ENCODE measurements around the gene ARHGAP15. TPM values are rescaled to one million over a fixed set of nuclear protein-coding genes. Genes with fewer than 3 reads are reported as not detected.

Gene ARHGAP15
- total RNA-seq, 1 experiment from 2014 or later, result not detected

DNA sequence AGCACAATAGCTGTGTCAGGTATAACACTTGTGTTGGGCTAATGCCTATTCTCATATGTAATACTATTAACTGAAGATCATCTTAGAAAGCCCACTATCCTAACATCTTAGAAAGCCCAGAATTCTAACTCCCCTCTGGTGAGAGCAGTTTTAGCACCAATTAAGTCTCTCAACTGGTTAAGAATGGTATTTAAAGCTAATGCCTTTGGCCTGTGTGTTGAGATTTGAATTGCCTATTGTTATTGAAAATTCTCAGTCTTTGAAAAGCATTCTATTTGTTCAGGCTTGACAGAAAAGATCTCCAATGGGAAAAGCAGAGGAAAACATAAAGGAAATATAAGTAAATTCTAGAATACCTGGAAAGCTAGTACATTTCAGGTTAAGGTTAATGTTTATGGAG, 352.5 kb downstream of the ARHGAP15 start:
- DNase-seq (ENCODE audit: low read depth), result no peak

DNA sequence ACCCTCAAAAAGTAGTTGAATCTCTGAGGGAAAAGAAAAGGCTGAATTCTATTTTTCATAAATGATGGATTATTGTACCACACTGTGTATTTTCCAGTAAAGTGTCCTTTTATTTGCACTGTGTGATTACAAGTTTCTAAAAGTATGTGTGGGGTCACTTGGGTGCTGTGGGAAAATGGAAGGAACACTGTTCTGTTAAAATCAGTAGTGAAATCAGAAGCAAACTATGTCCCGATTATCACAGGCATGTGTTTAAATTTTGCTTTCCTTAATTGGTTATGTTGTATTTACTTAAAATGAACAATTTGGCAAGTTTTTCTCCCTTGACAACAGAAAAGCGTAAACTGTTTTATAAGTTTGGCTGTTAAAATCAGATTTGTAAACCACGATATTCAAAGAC, 353.1 kb downstream of the ARHGAP15 start:
- no peak for DNase-seq (ENCODE audit: low read depth)

DNA sequence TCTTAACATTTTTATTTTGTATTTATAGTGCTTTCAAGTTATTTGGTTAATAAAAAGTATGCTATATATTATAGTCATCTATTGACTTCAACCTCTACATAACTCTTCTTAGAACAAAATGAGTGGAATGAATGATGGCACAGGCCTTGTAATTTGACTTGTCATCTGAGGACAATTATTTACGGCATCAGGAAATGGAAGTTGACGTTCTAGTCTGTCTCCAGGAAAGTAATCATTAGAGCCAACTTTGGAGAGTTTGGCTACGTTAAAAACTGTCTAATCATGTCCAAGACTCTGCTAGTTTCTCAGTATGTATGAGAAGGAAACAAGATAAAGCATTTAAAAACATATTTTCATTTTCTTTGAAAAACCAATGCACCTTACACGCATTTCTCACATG, 353.6 kb downstream of the ARHGAP15 start:
- DNase-seq (ENCODE audit: low read depth), result no peak

DNA sequence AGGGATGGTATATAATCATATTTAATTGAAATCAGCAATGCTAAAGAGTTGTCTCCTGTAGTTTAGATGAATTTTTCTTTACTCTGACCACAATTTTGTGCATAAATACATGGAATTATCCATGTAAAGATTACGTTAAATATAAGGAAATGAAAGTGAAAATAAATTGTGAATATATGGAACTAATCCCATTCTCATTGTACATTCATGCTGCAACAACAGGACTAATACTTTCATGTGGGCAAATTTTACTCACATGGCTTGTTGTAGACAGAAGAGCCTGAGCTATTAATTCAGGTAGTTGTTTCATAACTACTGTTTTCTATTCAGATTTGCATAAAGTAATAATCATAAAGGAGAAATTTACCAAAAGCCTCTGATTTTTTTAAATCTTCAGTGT, 357.8 kb downstream of the ARHGAP15 start:
- no peak for DNase-seq (ENCODE audit: low read depth)

DNA sequence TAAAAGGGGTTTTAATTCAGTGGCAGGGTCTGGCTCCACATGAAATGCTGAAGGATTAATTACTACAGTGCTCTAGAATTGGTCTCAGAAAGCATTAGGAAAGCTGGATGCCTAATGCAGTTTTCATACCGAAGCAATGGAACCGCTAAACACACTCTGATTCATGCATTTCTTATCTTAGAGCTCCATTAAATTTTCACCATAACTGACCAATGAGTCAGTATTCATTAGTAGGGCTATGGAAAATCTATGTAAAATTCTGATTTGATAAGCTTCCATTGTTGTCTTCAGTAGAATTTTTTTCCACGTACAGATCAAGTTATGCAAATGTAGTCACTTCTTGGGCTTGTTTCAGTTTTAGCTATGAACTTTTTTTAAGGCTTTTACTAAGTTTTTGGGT, 359.9 kb downstream of the ARHGAP15 start:
- DNase-seq (ENCODE audit: low read depth), result peak; percentile 81

DNA sequence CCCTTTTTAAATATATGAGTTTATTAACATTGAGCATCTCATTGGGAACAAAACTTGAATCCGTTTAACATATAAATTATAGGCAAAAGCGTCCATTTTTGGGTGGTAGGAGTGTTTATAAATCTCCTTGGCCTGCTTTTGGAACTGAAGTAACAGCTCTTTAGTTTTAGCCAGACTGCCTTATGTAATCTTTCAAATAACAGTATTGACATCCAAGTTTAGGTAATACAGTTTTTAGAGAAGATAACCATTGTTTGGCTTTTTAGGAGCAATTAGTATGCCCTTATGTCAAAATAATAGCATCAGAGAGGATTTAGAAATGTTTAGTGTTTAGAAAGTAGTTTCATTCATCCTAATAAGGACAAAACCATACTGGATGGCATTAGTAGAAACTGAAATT, 361.9 kb downstream of the ARHGAP15 start:
- no peak for DNase-seq (ENCODE audit: low read depth)

DNA sequence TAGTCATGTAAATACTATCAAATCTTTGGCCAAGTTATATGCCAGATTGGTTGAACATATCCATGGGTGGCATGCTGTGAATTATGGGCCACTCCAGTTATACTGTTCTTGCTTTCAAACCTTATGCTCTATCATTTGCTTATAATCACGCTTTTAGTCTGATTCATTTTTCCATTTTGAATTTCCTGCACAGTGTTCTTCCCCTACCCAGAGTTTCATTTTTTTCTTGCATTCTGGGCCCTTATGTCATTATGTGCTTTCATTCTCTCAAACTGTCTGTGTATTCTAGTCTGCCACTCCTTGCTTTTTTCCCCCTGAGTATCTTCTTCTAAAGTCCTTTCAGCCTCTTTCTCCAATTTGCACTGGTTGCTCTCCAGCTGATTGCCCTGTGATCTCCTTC, 364.1 kb downstream of the ARHGAP15 start:
- DNase-seq (ENCODE audit: low read depth), result no peak

DNA sequence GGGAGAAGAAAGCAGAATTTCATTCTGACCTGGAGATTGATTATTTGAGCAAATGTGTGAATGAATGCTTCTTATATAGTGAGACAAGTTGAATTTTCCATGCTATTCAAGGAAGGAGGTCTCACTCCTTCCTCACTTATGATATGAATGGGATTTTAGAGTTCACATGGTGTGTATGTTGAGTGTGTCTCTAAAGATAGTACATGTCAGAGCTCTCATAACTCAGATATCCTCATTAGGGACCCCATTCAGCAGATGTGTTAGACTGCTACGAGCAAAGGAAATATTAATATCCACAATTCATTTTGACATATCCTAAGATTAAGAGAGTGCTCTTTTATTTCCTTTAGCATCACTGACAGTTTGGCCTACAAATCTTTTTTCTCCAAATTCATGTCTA, 368.5 kb downstream of the ARHGAP15 start:
- DNase-seq (ENCODE audit: low read depth), result no peak

DNA sequence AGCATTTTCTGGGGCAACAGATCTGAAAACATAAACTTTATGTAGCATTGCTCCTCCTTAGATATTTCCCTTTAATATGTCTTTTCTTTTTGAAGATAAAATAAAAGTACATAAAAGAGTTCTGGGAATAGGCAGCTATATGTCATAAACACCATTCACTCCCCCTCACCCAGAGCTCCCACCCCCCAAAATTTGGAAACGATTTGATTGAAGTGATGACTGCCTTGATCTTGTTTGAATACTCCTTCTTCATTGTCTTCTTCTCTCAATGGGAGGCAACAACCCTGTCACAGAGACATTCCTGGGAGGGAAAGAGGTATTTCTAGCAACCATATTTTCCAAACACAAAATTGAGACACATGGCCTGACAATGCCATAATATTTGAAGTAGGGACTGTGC, 369.3 kb downstream of the ARHGAP15 start:
- no peak for DNase-seq (ENCODE audit: low read depth)

DNA sequence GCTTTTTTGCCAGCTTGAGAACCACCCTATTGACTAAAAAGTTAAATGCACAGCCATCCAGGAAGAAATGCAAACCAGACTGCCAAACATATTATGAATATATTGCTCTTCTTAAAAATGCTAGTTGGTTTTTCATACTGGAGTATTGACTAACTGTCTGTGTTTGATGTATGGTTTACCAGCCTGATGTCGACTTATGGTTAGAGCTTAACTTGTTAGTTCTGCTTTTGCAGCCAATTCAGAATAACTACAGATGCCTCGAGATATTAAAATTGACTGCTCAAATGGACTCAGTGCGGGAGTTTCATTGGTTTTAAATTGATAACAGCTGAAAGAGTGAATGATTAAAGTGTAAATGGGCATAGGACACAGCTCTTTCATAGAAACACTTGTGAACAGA, 369.8 kb downstream of the ARHGAP15 start:
- no peak for DNase-seq (ENCODE audit: low read depth)

DNA sequence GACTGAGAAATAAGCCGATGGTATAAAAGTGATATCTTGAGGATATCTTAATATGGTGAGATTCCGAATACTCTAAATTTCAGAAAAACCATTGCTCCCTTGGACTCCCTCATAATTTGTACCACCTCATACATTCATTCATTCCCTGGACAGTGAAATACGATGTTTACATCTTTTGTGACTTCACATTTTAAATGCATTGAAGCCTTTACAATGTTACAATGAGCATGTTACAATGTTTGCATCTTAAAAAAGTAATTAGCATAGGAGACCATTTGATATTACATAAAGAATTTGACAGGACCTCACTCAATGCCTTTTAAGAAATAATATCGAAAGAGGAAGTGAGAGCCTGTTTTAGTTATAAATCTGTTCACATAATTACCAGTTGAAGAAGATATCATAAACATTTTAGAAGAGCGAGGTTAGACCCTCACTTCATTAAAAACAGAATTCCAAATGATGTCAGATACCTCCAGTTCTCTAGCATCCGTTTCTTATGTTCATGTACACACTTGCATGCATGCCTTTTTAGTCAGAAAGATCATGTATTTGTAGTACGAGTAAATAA, 372.0 kb downstream of the ARHGAP15 start:
- no peak for DNase-seq (ENCODE audit: low read depth)

DNA sequence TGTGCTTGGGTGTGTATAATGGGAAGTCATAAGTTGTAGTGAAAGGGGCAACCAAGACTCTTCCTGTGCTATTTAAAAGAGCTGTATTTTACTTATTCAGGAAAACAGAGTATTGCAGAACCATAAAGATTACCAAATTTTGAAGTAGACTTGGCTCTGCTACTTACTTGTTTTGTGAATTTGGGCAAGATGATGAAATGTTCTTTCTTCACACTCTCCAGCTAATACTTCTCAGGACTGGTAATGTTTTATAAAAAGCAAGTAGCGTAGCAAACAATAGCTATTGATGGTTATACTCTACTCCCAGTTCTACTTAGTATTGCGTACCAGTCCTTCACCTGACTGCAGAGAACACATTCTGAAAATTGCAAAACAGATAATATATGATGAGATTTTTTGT, 374.1 kb downstream of the ARHGAP15 start:
- DNase-seq (ENCODE audit: low read depth), result no peak

DNA sequence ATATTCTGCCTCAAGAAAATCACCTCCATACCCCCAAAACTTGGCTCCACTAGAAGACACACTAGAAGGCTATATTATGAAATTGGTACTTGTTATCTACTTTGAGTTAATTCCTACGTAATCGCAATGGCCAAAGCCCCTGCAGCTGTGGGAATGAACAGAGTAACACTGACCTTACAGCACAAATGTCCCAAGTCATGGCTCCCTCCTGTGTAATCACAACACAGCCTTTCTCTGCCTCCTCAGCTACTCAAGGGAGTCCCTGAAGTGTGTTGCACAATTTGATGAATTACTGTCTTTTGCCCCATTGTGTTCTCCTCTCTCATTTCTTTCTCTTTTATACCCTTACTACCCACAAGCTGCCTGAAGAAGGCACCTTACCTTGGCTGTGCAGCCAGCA, 375.2 kb downstream of the ARHGAP15 start:
- DNase-seq (ENCODE audit: low read depth), result no peak

DNA sequence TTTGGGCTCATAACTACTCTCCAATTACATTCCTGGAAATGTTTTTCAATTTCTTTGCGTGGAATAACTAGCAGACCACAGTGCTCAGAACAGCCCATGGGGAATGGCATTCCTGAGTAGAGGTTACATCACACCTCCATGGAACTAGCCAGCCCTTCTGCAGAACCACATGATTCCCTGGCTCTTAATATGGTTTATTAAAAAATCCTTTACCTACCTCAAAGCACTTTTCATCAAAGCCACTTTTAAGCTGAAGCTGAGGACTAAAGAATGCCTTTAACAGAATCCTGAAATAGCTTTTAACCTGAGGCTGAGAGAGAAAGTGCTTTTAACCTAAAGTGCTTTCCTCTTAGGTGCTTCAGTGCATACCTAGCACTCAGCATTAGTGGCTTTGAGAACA, 376.3 kb downstream of the ARHGAP15 start:
- DNase-seq (ENCODE audit: low read depth), result peak; percentile 25

DNA sequence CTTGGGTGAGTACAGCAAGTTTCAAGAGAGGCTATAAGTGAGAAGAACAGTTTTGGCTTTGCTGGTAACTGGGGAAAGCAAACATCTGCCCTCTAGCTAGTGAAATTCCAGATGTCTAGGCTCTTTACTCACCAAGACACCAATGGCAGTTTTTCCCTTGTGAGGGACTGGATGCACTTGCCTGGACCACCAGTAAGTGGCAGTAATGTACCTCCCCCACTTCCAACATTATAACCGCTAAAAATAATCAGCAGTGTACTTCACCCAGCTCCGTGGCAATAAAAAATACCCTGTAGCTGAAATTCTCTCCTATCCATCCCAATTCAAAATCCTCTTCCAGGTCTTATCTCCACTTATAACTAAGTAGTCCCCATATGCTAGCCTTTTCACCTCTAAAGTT, 383.9 kb downstream of the ARHGAP15 start:
- DNase-seq (ENCODE audit: low read depth), result peak; percentile 55

DNA sequence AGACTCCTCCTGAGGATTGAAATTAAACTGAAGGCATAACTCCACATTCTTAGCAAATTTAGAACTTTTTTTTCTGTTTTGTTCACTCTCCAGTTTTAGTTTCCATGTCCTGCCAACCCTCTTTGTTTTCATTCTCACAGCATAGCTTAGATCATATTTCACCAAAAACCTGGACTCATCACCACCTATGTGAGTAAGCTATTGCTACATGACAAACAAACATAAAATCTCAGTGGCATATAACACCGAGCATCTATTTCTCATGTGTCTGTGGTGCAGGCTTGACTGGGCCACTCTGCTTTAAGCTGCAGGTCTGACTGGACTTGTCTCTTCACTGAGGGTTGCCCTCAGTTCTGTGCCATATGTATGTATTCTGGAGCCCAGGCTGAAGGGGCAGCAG, 385.2 kb downstream of the ARHGAP15 start:
- peak; percentile 15 for DNase-seq (ENCODE audit: low read depth)

DNA sequence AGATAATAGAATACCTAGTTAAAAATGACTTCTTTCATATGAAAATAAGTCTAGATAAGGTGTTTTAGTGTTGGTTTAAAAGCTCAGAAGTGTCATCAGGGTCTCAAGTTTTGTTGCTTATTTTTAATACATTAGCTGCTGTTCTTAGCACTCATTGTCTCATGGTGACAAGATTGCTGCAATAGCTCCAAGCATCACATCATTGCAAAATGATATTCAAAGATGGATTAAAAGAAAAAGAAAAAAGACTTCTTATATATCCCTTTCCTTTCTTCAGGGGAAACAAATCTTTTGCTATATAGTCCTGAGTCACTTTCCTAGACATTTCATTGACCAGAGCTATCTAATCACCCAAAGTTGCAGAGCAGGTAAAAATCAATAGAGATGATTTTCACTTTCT, 386.1 kb downstream of the ARHGAP15 start:
- no peak for DNase-seq (ENCODE audit: low read depth)

DNA sequence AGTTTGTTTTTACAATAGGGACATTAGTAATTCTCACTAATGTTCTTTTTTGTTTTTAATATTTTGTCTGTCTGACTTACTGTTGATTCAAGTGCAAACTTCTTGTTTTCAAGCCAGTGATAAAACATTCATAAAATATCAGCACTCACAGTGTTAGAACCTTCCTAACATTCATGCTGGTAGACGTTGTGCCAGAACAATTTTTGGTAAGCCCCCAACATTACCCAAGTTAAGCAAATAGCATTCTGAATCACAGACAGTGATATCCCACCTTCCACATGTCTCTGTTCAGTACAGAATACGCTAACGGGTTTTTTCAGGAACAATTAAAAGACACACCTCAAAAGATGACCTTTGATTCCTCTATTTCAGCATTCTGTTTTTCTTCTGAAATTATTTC, 390.3 kb downstream of the ARHGAP15 start:
- no peak for DNase-seq (ENCODE audit: low read depth)

DNA sequence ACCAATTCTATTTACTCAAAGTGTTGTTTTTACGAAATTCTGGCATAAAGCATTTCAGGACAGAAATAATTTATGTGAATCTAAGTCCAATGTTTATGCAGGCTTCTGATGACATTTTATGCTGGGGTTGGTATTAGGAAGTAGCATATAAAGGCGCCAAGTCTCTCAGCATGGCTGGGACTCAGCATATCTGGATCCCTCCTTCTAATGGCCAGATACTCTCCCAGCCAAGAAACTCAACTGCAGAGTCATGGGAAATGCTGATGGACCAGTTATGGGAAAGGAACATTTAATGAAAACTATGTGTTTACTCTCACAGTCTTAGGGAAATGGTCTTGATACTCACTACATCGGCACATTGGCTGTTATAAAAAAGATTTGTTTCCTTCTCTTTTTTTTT, 392.2 kb downstream of the ARHGAP15 start:
- DNase-seq (ENCODE audit: low read depth), result no peak

DNA sequence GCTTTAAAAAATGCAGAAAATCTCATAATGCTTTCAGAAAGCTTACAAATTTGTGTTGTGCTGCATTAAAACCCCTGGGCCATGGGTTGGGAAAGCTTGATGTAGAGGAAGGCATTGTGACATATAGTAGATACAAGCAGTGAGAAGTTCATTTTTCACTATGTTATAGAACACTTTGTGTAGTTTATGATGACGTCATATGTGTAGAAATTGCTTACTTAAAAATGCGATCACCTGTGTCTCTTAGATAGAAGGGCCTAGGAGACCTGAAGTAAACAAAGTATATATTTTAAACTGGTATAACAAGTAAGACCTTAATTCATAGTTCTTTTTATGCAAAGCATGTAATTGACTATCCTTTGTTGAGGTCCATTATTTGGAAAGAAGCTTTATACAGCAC, 393.5 kb downstream of the ARHGAP15 start:
- DNase-seq (ENCODE audit: low read depth), result no peak

DNA sequence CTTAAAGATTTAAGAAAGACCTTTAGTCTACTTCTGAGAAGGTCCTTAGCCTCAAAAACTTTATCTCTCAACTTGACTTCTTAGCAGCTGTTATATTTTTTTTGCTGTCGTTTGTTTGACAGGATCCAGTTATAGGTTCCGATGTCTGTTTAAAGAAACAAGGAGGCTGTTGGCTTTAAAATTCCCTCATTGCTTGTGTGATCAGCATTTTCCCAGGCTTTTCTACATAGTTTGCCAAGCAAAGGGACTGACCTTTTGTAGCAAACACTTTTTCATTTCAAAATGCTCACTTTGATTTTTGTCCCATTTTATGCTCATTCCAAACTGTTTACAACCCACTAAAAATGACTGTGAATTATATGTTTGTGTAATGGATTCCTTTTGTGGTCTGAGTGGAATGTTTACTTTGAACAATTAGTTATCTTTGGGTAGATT, 394.9 kb downstream of the ARHGAP15 start:
- peak; percentile 48 for DNase-seq (ENCODE audit: low read depth)

DNA sequence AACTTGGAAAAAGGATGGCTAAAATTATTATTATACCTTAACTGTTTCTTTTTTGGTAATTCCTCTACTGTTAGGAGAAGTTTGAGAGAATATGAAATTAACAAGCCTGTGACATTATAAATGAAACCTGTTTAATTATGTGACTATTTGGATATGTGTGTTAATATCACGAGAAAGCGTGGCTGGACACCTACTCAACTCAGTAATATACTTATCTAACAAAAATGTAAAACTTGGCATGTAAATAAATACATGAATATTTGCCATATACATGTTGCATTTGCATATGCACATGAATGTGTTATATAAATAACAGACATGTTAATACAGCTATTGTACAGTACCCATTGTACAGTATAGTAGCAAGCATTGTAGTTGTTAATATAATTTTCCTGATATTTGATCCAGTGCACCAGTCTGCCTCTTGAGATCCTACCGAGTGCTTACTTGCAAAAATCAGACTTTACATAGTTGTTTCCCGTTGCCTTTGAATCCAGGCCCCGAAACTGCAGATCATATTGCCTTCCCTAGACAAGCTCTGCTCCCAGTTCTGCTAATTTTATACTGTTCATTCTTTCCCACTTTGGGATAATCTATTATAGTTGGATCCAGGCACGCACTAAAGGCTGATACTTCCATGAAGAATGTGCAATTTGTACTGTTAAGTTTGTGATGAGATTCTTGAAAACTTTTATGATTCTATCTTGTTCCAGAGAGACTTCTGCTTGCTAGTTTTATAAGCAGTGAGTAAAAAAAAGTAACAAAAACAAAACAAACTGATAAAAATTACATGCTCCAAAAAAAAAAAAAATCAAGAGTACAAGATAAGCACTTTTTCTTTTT, 395.6 kb downstream of the ARHGAP15 start:
- DNase-seq (ENCODE audit: low read depth), result peak; percentile 27

DNA sequence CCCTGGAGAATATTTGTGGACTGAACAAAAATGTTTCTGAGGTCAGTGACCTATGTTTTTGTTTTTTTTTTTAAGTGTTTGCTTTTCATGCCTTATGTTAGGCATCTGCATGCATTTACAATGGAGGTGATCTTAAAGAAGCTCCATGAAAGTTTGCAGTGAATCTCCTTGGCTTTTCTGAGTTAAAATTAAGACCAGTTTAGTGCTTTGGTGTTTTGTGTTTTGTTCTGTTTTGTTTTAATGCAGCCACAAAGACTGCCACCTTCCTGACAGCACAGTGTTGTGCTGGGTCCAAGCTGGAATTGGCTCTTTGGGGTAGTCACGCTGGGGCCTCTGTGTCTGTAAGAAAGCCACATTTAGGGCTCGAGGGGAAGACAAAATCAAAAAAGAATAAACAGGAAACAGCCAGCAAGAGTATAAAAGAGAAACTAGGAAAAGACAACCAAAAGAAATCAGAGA, 396.2 kb downstream of the ARHGAP15 start:
- peak; percentile 59 for DNase-seq (ENCODE audit: low read depth)

DNA sequence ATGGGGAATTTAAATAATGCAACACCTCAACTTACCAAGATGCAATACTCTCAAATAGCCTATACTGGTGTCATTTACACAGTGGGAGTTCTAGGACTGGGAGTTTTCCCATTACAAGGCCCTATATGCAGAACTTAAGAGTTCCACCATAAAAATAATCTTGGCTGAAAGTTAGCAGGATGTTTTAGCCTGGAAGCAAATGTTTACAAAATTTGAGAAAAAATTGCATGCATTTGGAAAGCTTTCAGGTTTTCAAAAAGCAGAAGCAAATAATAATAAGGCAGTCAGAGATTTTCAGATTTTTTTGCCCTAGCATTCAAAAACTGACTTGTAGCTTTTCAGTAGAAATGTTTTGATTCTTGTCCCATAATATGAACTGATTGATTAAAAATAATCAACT, 397.3 kb downstream of the ARHGAP15 start:
- no peak for DNase-seq (ENCODE audit: low read depth)
